Measurements from ENCODE around the gene TMPRSS11E.
"Not testable (repeated sequence)": the region's sequence is repeated elsewhere in the genome, so short reads cannot be mapped to it uniquely, and the experiment has no call there.

The TMPRSS11E gene

GRCh38 chr4:68447201-68447600 is at the start of gene TMPRSS11E:
Gene TMPRSS11E (plus strand): TSS chr4:68447463. CDS start chr4:68447513, 50 bp downstream.
- DNase-seq = no peak

GRCh38 chr4:68399306-68399705 is 48.0 kb upstream of the TMPRSS11E start:
- no peak for DNase-seq

GRCh38 chr4:68401231-68401630 is 46.0 kb upstream of the TMPRSS11E start:
- no peak for DNase-seq

- no peak for DNase-seq
Measured at GRCh38 chr4:68404153-68404552, 43.1 kb upstream of the TMPRSS11E start.

GRCh38 chr4:68405718-68406478 is 41.4 kb upstream of the TMPRSS11E start:
- not testable (repeated sequence) for DNase-seq

- DNase-seq = no peak
Measured at GRCh38 chr4:68406479-68406859, 40.8 kb upstream of the TMPRSS11E start.

- DNase-seq = not testable (repeated sequence)
Measured at GRCh38 chr4:68407015-68407867, 40.0 kb upstream of the TMPRSS11E start.

- no peak for DNase-seq
Measured at GRCh38 chr4:68407868-68408190, 39.4 kb upstream of the TMPRSS11E start.

- DNase-seq = no peak
Measured at GRCh38 chr4:68410149-68410548, 37.1 kb upstream of the TMPRSS11E start.

- DNase-seq = no peak
Measured at GRCh38 chr4:68410643-68411042, 36.6 kb upstream of the TMPRSS11E start.

GRCh38 chr4:68412031-68412430 is 35.2 kb upstream of the TMPRSS11E start:
- not testable (repeated sequence) for DNase-seq

GRCh38 chr4:68416591-68416990 is 30.7 kb upstream of the TMPRSS11E start:
- no peak for DNase-seq

GRCh38 chr4:68426516-68426915 is 20.7 kb upstream of the TMPRSS11E start:
- DNase-seq = no peak

GRCh38 chr4:68430337-68430736 is 16.9 kb upstream of the TMPRSS11E start:
- DNase-seq = no peak

- no peak for DNase-seq
Measured at GRCh38 chr4:68432320-68432719, 14.9 kb upstream of the TMPRSS11E start.

GRCh38 chr4:68433582-68433981 is 13.7 kb upstream of the TMPRSS11E start:
- DNase-seq = no peak

- DNase-seq = no peak
Measured at GRCh38 chr4:68434277-68434676, 13.0 kb upstream of the TMPRSS11E start.

GRCh38 chr4:68434836-68435235 is 12.4 kb upstream of the TMPRSS11E start:
- DNase-seq = no peak

- no peak for DNase-seq
Measured at GRCh38 chr4:68445111-68445510, 2.2 kb upstream of the TMPRSS11E start.

- DNase-seq = no peak
Measured at GRCh38 chr4:68451246-68452211, 4.3 kb downstream of the TMPRSS11E start.

GRCh38 chr4:68460085-68460484 is 12.8 kb downstream of the TMPRSS11E start:
- no peak for DNase-seq

GRCh38 chr4:68461790-68462189 is 14.5 kb downstream of the TMPRSS11E start:
- DNase-seq = no peak

GRCh38 chr4:68462691-68463090 is 15.4 kb downstream of the TMPRSS11E start:
- no peak for DNase-seq

Data from NCI-H187 (cell line).